Fibroblast of mammary gland (primary cell): ENCODE data around the gene CYFIP1.

Source experiments
- DNase-seq: peaks from one replicate; pipeline ENCODE4 v3.0.0-alpha.2; 2010; ENCODE audit warnings: low read depth
- H3K4me3 ChIP-seq: 2 replicates; pipeline ENCODE4 v1.5.1; 2011; ENCODE audit warnings: low read depth, mild to moderate bottlenecking, low read length, moderate library complexity; ENCODE audit not compliant: control insufficient read depth
- CTCF ChIP-seq: conservative IDR thresholded peaks from 2 replicates; pipeline ENCODE4 v1.5.1; 2011; ENCODE audit warnings: low read depth, low read length, inconsistent platforms; ENCODE audit not compliant: control insufficient read depth, insufficient read depth

The CYFIP1 gene

GRCh38 chr15:22892333-22892732 is 87.8 kb downstream of the CYFIP1 start:
- no peak for DNase-seq
- no peak overlapping the region for H3K4me3 ChIP-seq
- no peak for TF ChIP-seq CTCF

- DNase-seq, result no peak
- no peak for TF ChIP-seq CTCF
- H3K4me3 ChIP-seq, result no peak overlapping the region
These were observed 88.5 kb downstream of the CYFIP1 start for GRCh38 chr15:22891426-22892210.

GRCh38 chr15:22890296-22890695 is 89.9 kb downstream of the CYFIP1 start:
- no peak for DNase-seq
- TF ChIP-seq CTCF, result no peak
- H3K4me3 ChIP-seq, result no peak overlapping the region

GRCh38 chr15:22889146-22889818 is 90.9 kb downstream of the CYFIP1 start:
- H3K4me3 ChIP-seq, result no peak overlapping the region
- DNase-seq, result no peak
- TF ChIP-seq CTCF, result no peak

GRCh38 chr15:22888120-22888859 is 91.9 kb downstream of the CYFIP1 start:
- no peak overlapping the region for H3K4me3 ChIP-seq
- DNase-seq, result peak; percentile 98
- TF ChIP-seq CTCF, result no peak

GRCh38 chr15:22887157-22887951 is 92.8 kb downstream of the CYFIP1 start:
- peak; percentile 97 for DNase-seq
- no peak overlapping the region for H3K4me3 ChIP-seq
- no peak for TF ChIP-seq CTCF
